GM21723 (cell line): ENCODE measurements around the gene CEP83.
A peak's percentile ranks its signal among the peaks of the same experiment; 100 is the strongest.

Experiments used
- ATAC-seq: cut with Tn5 transposase; IDR thresholded peaks from one replicate; pipeline ENCODE4 v1.9.1; 2021; ENCODE audit warnings: mild to moderate bottlenecking, moderate library complexity; ENCODE audit not compliant: unreplicated experiment

CEP83 gene

GRCh38 chr12:94312378-94312777 is 147.3 kb downstream of the CEP83 start:
- no peak for ATAC-seq

GRCh38 chr12:94309373-94309772 is 150.3 kb downstream of the CEP83 start:
- ATAC-seq, result peak; percentile 68

GRCh38 chr12:94308612-94309011 is 151.1 kb downstream of the CEP83 start:
- no peak for ATAC-seq

- ATAC-seq, result peak; percentile 61
Measured at GRCh38 chr12:94305130-94305957, 154.3 kb downstream of the CEP83 start.

- no peak for ATAC-seq
Measured at GRCh38 chr12:94304566-94305061, 155.1 kb downstream of the CEP83 start.

GRCh38 chr12:94304012-94304411 is 155.7 kb downstream of the CEP83 start:
- ATAC-seq, result no peak

GRCh38 chr12:94299846-94300245 is 159.8 kb downstream of the CEP83 start:
- no peak for ATAC-seq

- no peak for ATAC-seq
Measured at GRCh38 chr12:94297876-94298505, 161.7 kb downstream of the CEP83 start.

GRCh38 chr12:94297096-94297699 is 162.5 kb downstream of the CEP83 start:
- ATAC-seq, result no peak

- no peak for ATAC-seq
Measured at GRCh38 chr12:94290353-94290752, 169.3 kb downstream of the CEP83 start.

GRCh38 chr12:94289461-94290312 is 170.0 kb downstream of the CEP83 start:
- no peak for ATAC-seq

- no peak for ATAC-seq
Measured at GRCh38 chr12:94287245-94287628, 172.4 kb downstream of the CEP83 start.

- ATAC-seq, result no peak
Measured at GRCh38 chr12:94286583-94287244, 173.0 kb downstream of the CEP83 start.

GRCh38 chr12:94285943-94286582 is 173.6 kb downstream of the CEP83 start:
- ATAC-seq, result no peak

- ATAC-seq, result no peak
Measured at GRCh38 chr12:94284859-94285258, 174.8 kb downstream of the CEP83 start.

GRCh38 chr12:94284046-94284445 is 175.6 kb downstream of the CEP83 start:
- no peak for ATAC-seq

GRCh38 chr12:94282675-94283074 is 177.0 kb downstream of the CEP83 start:
- ATAC-seq, result no peak

- no peak for ATAC-seq
Measured at GRCh38 chr12:94280063-94280462, 179.6 kb downstream of the CEP83 start.

- ATAC-seq, result no peak
Measured at GRCh38 chr12:94277426-94278000, 182.2 kb downstream of the CEP83 start.

- no peak for ATAC-seq
Measured at GRCh38 chr12:94276725-94277124, 182.9 kb downstream of the CEP83 start.
